H1 (cell line): Measurements from ENCODE around the gene PHLDB3. TPM values are rescaled to one million over a fixed set of nuclear protein-coding genes. Genes with fewer than 3 reads are reported as not detected.

ENCODE experiments used
- CTCF ChIA-PET: fragments of 300-600 bp; sonication (Branson Sonifier 250); formaldehyde crosslinking; loops from one replicate; lab custom pipeline; 2021; ENCODE audit not compliant: partially characterized antibody; lab: Charles Lee
- POLR2A ChIA-PET: fragments of 300-600 bp; sonication (Branson Sonifier 250); formaldehyde crosslinking; loops from one replicate; lab custom pipeline; 2021; ENCODE audit warnings: inconsistent platforms; ENCODE audit not compliant: partially characterized antibody; lab: Charles Lee
- DNase-seq, 2 experiments: peaks; one replicate each; pipeline versions ENCODE4 v3.0.0 to v3.0.0-alpha.2; 2010 to 2022; ENCODE audit warnings: low spot score in 2 of 2, low read depth in 1 of 2, mixed read lengths in 1 of 2
- FAIRE-seq: peaks from 2 replicates; lab custom pipeline; 2011; peaks lifted over from hg19 to GRCh38; lab: Jason Lieb, UNC
- H2AFZ ChIP-seq: 2 replicates; pipeline ENCODE4 v1.8.1; 2012; ENCODE audit warnings: low read length, inconsistent platforms
- H2AK5ac ChIP-seq: 2 replicates; pipeline ENCODE4 v1.6.1; 2013; ENCODE audit warnings: low read depth, low read length
- H2BK120ac ChIP-seq: replicated peaks from 2 replicates; pipeline ENCODE3; 2013; ENCODE audit warnings: low read depth, low read length, inconsistent platforms
- H2BK12ac ChIP-seq: 2 replicates; pipeline ENCODE4 v1.6.1; 2013; ENCODE audit warnings: low read depth, low read length
- H2BK15ac ChIP-seq: 2 replicates; pipeline ENCODE4 v1.6.1; 2013; ENCODE audit warnings: low read length
- H2BK20ac ChIP-seq: 2 replicates; pipeline ENCODE4 v1.6.1; 2013; ENCODE audit warnings: low read length
- H2BK5ac ChIP-seq: 2 replicates; pipeline ENCODE4 v1.6.1; 2013; ENCODE audit warnings: low read depth, low read length
- H3K14ac ChIP-seq: 2 replicates; pipeline ENCODE4 v1.6.1; 2013; ENCODE audit warnings: inconsistent platforms; ENCODE audit not compliant: insufficient read length
- H3K18ac ChIP-seq: 2 replicates; pipeline ENCODE4 v1.6.1; 2013; ENCODE audit warnings: low read length; ENCODE audit errors: extremely low read depth
- H3K23ac ChIP-seq: 2 replicates; pipeline ENCODE4 v1.6.1; 2013; ENCODE audit warnings: inconsistent platforms; ENCODE audit not compliant: insufficient read length
- H3K23me2 ChIP-seq: 2 replicates; pipeline ENCODE4 v1.6.1; 2013; ENCODE audit warnings: low read depth, low read length
- H3K27ac ChIP-seq: 2 replicates; pipeline ENCODE4 v1.6.1; 2011; ENCODE audit warnings: low read depth, low read length, inconsistent platforms
- H3K27me3 ChIP-seq, 4 experiments: replicated peaks in 1 of 4; 1 replicate in 1 of 4; 2 replicates in 3 of 4; pipeline versions ENCODE4 v1.6.1 to v1.8.1; 2011 to 2013; ENCODE audit warnings: low read length in 3 of 4, mild to moderate bottlenecking in 3 of 4, inconsistent platforms in 2 of 4, mixed read lengths in 2 of 4, moderate library complexity in 1 of 4; ENCODE audit not compliant: control insufficient read depth in 3 of 4, insufficient read depth in 3 of 4; ENCODE audit errors: extremely low read depth in 1 of 4
- H3K36me3 ChIP-seq, 4 experiments: 2 replicates each; pipeline versions ENCODE4 v1.6.1 to v1.8.1; 2011 to 2013; ENCODE audit warnings: mild to moderate bottlenecking in 4 of 4, low read length in 3 of 4, moderate library complexity in 2 of 4, control low read depth in 1 of 4, inconsistent platforms in 1 of 4; ENCODE audit not compliant: insufficient read depth in 4 of 4, control insufficient read depth in 2 of 4
- H3K4ac ChIP-seq: replicated peaks from 2 replicates; pipeline ENCODE3; 2013; ENCODE audit warnings: low read length, low read depth, mixed read lengths, inconsistent platforms; ENCODE audit not compliant: insufficient read length
- H3K4me1 ChIP-seq, 4 experiments: replicated peaks in 1 of 4; 1 replicate in 1 of 4; 2 replicates in 3 of 4; pipeline versions ENCODE4 v1.6.1 to v1.8.1; 2011 to 2013; ENCODE audit warnings: low read length in 3 of 4, inconsistent platforms in 2 of 4, mixed read lengths in 1 of 4; ENCODE audit not compliant: insufficient read depth in 4 of 4, control insufficient read depth in 3 of 4
- H3K4me2 ChIP-seq, 2 experiments: 2 replicates each; pipeline versions ENCODE4 v1.6.1 to v1.8.1; 2011 to 2013; ENCODE audit warnings: low read depth in 2 of 2, low read length in 2 of 2, control low read depth in 1 of 2, inconsistent platforms in 1 of 2, mild to moderate bottlenecking in 1 of 2; ENCODE audit not compliant: insufficient read depth in 1 of 2
- H3K4me3 ChIP-seq, 4 experiments: fragments of 200-600, 300-600 bp in 1 of 4; sonication (generic), shearing (Covaris generic), sonication (Bioruptor Twin) in 1 of 4; 2 replicates each; pipeline versions ENCODE4 v1.5.1 to v1.8.1; 2011 to 2016; ENCODE audit warnings: low read length in 4 of 4, low read depth in 3 of 4, control low read depth in 2 of 4, inconsistent platforms in 2 of 4, mild to moderate bottlenecking in 2 of 4, mixed read lengths in 1 of 4, moderate library complexity in 1 of 4; ENCODE audit not compliant: insufficient read depth in 2 of 4; ENCODE audit errors: extremely low read depth in 1 of 4
- H3K56ac ChIP-seq: replicated peaks from 2 replicates; pipeline ENCODE3; 2013; ENCODE audit warnings: low read depth, mild to moderate bottlenecking, mixed read lengths, low read length, inconsistent platforms; ENCODE audit not compliant: insufficient read length
- H3K79me1 ChIP-seq: 2 replicates; pipeline ENCODE4 v1.6.1; 2013; ENCODE audit warnings: low read depth, low read length, control low read depth
- H3K79me2 ChIP-seq, 2 experiments: 2 replicates each; pipeline versions ENCODE4 v1.6.1 to v1.8.1; 2012 to 2013; ENCODE audit warnings: low read length in 2 of 2, mild to moderate bottlenecking in 2 of 2, inconsistent platforms in 1 of 2; ENCODE audit not compliant: insufficient read depth in 2 of 2, control insufficient read depth in 1 of 2
- H3K9ac ChIP-seq, 4 experiments: replicated peaks in 1 of 4; 1 replicate in 1 of 4; 2 replicates in 3 of 4; pipeline versions ENCODE4 v1.6.1 to v1.8.1; 2011 to 2013; ENCODE audit warnings: low read depth in 3 of 4, low read length in 3 of 4, control low read depth in 2 of 4, mild to moderate bottlenecking in 2 of 4, moderate library complexity in 2 of 4, inconsistent platforms in 1 of 4; ENCODE audit errors: extremely low read depth in 1 of 4
- H3K9me3 ChIP-seq, 2 experiments: 2 replicates each; pipeline versions ENCODE4 v1.6.1 to v1.8.1; 2012 to 2013; ENCODE audit warnings: mild to moderate bottlenecking in 2 of 2, moderate library complexity in 2 of 2, control low read depth in 1 of 2, inconsistent platforms in 1 of 2, low read depth in 1 of 2, low read length in 1 of 2, mixed read lengths in 1 of 2; ENCODE audit not compliant: insufficient read depth in 2 of 2
- H4K20me1 ChIP-seq, 2 experiments: replicated peaks in 1 of 2; 2 replicates each; pipeline versions ENCODE3 to v1.8.1; 2011 to 2013; ENCODE audit warnings: inconsistent platforms in 2 of 2, low read length in 2 of 2, mild to moderate bottlenecking in 1 of 2; ENCODE audit not compliant: insufficient read depth in 2 of 2, control insufficient read depth in 1 of 2
- H4K5ac ChIP-seq: 2 replicates; pipeline ENCODE4 v1.6.1; 2013; ENCODE audit warnings: low read length, low read depth, mixed read lengths, inconsistent platforms; ENCODE audit not compliant: insufficient read length
- H4K8ac ChIP-seq: 2 replicates; pipeline ENCODE4 v1.8.0; 2013; ENCODE audit warnings: mild to moderate bottlenecking, moderate library complexity, low read length, inconsistent platforms; ENCODE audit not compliant: insufficient read depth; ENCODE audit errors: extremely low read depth
- H4K91ac ChIP-seq: replicated peaks from 2 replicates; pipeline ENCODE3; 2013; ENCODE audit warnings: low read length, mixed read lengths, inconsistent platforms; ENCODE audit not compliant: insufficient read length
- BCL11A ChIP-seq, 2 experiments: IDR thresholded peaks; one replicate each; pipeline ENCODE4 v1.6.1; 2011; ENCODE audit warnings: low read depth in 2 of 2, low read length in 2 of 2, mild to moderate bottlenecking in 2 of 2
- GABPA ChIP-seq: IDR thresholded peaks from 2 replicates; pipeline ENCODE4 v1.6.1; 2011; ENCODE audit warnings: mild to moderate bottlenecking, low read length, moderate library complexity, borderline replicate concordance; ENCODE audit not compliant: insufficient read depth
- JUN ChIP-seq: IDR thresholded peaks from 2 replicates; pipeline ENCODE4 v1.6.1; 2011; ENCODE audit warnings: low read depth, mild to moderate bottlenecking, improper control_type of control experiment, low read length
- POLR2AphosphoS5 ChIP-seq: IDR thresholded peaks from 2 replicates; pipeline ENCODE4 v1.6.1; 2011; ENCODE audit warnings: low read depth, low read length
- SIRT6 ChIP-seq: IDR thresholded peaks from one replicate; pipeline ENCODE4 v1.7.1; 2012; ENCODE audit warnings: low read length, inconsistent platforms
- TEAD4 ChIP-seq: IDR thresholded peaks from 2 replicates; pipeline ENCODE4 v1.6.1; 2012; ENCODE audit warnings: low read depth, low read length, inconsistent platforms, mixed read lengths
- WGBS, 2 experiments: shearing (Covaris generic) in 1 of 2; methylation state at CpG; one replicate each; pipeline versions ENCODE4 v1.1.6 to v1.1.7; 2013 to 2015; ENCODE audit warnings: low lambda C conversion rate in 2 of 2, mixed read lengths in 2 of 2, inconsistent platforms in 1 of 2, low coverage in 1 of 2, missing lambda C conversion rate in 1 of 2; ENCODE audit not compliant: insufficient replicate concordance in 2 of 2, insufficient coverage in 1 of 2, insufficient read length in 1 of 2; ENCODE audit errors: extremely low coverage in 1 of 2, missing lambda C conversion rate in 1 of 2; 5-methylcytosine and 5-hydroxymethylcytosine counted together
- long read RNA-seq, 2 experiments: library from RNA in 1 of 2; library from capped mRNA in 1 of 2; stranded (forward); transcript quantifications; one replicate each; pipeline ENCODE4 v2.0.0, GENCODE V29; 2021; ENCODE audit warnings: inconsistent platforms in 1 of 2
- polyA minus RNA-seq, 3 experiments: library from RNA; depleted of rRNA, polyadenylated mRNA; stranded (reverse); fragments of >200 nt; gene quantifications; 1 replicate in 2 of 3; 2 replicates in 1 of 3; pipeline ENCODE4 v1.2.3, GENCODE V29; 2011
- polyA plus RNA-seq, 7 experiments: library from polyadenylated mRNA; depleted of rRNA in 3 of 7; stranded (reverse) in 5 of 7; unstranded in 2 of 7; fragments of >200 nt in 5 of 7; fragments of 200-250 nt in 2 of 7; gene quantifications; 1 replicate in 5 of 7; 2 replicates in 1 of 7; 4 replicates in 1 of 7; pipeline versions ENCODE4 v1.2.1 to v1.2.3, GENCODE V29; 2011 to 2013; ENCODE audit warnings: missing spikeins in 2 of 7, mixed read lengths in 2 of 7
- total RNA-seq: library from RNA; stranded (reverse); fragmentation: NEBNext Ultra II Directional; extraction: Animal tissue kit (Norgen Biotek cat#: 25700); gene quantifications from 2 replicates; pipeline ENCODE4 v1.2.1, GENCODE V29; 2021
- TF ChIP-seq, protein P1 (sequence below): IDR thresholded peaks from 2 replicates; pipeline ENCODE4 v1.6.1; 2011; ENCODE audit warnings: low read length, improper control_type of control experiment

PHLDB3 gene
- 7.5 and 8.5 TPM in 2 replicates for total RNA-seq
- 4.0 and 6.5 TPM in 2 replicates for polyA plus RNA-seq (2011; rRNA removed)
- 6.4 TPM for polyA plus RNA-seq (2011; cell fraction: cytosol; rRNA removed)
- 15.0 TPM for polyA plus RNA-seq (2011; cell fraction: nucleus; rRNA removed)
- polyA plus RNA-seq (2012, experiment 1 of 2), result 4.4 to 7.9 TPM (median 7.4 TPM) in 4 replicates
- 4.7 TPM for polyA plus RNA-seq (2012, experiment 2 of 2)
- 5.8 TPM for polyA plus RNA-seq (2013, experiment 1 of 2)
- 6.0 TPM for polyA plus RNA-seq (2013, experiment 2 of 2)
- 3.1 and 3.2 TPM in 2 replicates for polyA minus RNA-seq (2011; rRNA and poly(A)+ RNA removed)
- polyA minus RNA-seq (2011; cell fraction: cytosol; rRNA and poly(A)+ RNA removed), result 6.4 TPM
- 9.0 TPM for polyA minus RNA-seq (2011; cell fraction: nucleus; rRNA and poly(A)+ RNA removed)
- long read RNA-seq, experiment 1, partial matches to known transcripts, result 4 of 11 reads
- long read RNA-seq, experiment 1, other reads (novel, unspliced or antisense), result 7 of 11 reads
- long read RNA-seq, experiment 2, result 0 reads

DNA sequence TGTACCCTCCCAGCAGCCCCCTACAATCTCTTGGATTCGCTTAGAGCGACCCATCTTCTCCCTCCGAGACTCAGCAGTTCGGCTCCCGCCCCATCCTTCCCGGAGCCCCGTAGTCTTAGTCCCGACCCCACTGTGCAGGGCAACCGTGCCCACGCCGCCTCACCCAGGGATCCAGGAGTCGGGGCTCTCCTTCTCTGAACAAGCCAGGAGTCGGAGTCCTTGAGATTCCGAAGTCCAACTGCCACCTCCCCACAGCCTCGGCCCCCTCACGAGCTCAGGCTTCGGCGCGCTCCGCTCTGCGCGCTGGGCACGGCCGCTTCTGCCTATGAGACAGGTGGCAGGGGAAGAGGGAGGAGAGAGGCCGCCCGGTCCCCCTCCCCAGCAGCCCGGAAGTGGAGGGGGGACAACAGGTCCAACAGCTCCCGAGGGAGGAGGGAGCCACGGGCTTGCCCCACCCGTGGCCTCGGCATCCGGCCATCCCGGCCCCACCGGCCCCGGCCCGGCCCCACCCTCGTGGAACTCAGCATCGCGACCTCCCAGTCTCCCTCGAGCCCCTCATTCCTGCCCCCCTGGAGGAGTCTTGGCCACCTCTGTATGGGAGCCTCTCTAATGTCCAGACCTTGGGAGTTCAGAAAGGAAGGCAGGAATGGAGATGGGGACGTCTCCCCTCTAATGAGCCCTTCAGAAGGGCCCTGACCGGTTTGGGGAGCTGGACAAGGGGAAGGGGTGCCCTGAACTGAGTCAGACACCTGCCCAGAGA, at the start of gene PHLDB3:
TSS of gene PHLDB3 (minus strand) at position 321 of the 760 bp plus-strand sequence. CDS start 628 bp downstream, outside the sequence.
- peak within 1 kb of the TSS; percentile 10; the same call in 1 of the 2 replicates for H2AFZ ChIP-seq
- H4K8ac ChIP-seq, result peak within 1 kb of the TSS; percentile 46
- H3K4ac ChIP-seq, result no peak within 1 kb of the TSS
- H3K4me1 ChIP-seq, result peaks cover 0 to 6% (median 0%) of the 10 kb centered on the region in 4 experiments; a peak in 1 of 7 replicates
- no peak within 1 kb of the TSS for H2BK20ac ChIP-seq
- H3K27me3 ChIP-seq, result peaks cover 3 to 16% (median 14%) of the 10 kb centered on the region in 4 experiments
- peaks cover 18% of the 10 kb centered on the region; the same call in 1 of the 2 replicates for H3K23me2 ChIP-seq
- H3K18ac ChIP-seq, result peak within 1 kb of the TSS; percentile 83
- DNase-seq (no peak), FAIRE-seq (no peak)
- H3K56ac ChIP-seq, result peak within 1 kb of the TSS; percentile 65
- no peaks in the 10 kb centered on the region for H3K79me1 ChIP-seq
- peak within 1 kb of the TSS; percentile 72 for H4K5ac ChIP-seq
- peak within 1 kb of the TSS; percentile 72; the same call in 1 of the 2 replicates for H2BK15ac ChIP-seq
- 0 out of 2 replicates have a peak within 1 kb of the TSS, but pooled peaks have one; percentile 39 for H2BK12ac ChIP-seq
- H3K4me2 ChIP-seq, result peak within 1 kb of the TSS; percentile 88 to 95
- H2BK5ac ChIP-seq, result peak within 1 kb of the TSS; percentile 35; the same call in 1 of the 2 replicates
- CTCF ChIA-PET, result interaction anchor here (0.8 to 2.3 kb wide), 17 partner anchors 10 to 145 kb away, joined by 3 to 15 read pairs (median 3); partner anchors contain the start of gene LYPD3
- H3K27ac ChIP-seq, result no peak within 1 kb of the TSS
- H4K20me1 ChIP-seq, result peaks cover 0 to 2% of the 10 kb centered on the region in 2 experiments
- H3K14ac ChIP-seq, result no peak within 1 kb of the TSS
- H2BK120ac ChIP-seq, result no peak within 1 kb of the TSS
- H3K4me3 ChIP-seq, result peak within 1 kb of the TSS; percentile 74 to 91 (median 76)
- WGBS, 2 experiments, result 4% methylated on average over 27 of the region's 42 CpGs; no CpG with 5 or more reads in 1 of the 2 experiments
- no peak within 1 kb of the TSS for H2AK5ac ChIP-seq
- H3K9me3 ChIP-seq, result no peaks in the 10 kb centered on the region
- H3K9ac ChIP-seq, result peak within 1 kb of the TSS in 3 of 4 experiments; percentile 28 to 49 (median 34); a peak in 4 of 7 replicates
- POLR2A ChIA-PET, result interaction anchor here (0.6 to 1.8 kb wide), 10 partner anchors 15 to 1103 kb away, joined by 3 to 8 read pairs (median 3); partner anchors contain the start of genes LYPD3 and ZNF575
- no peaks in the 10 kb centered on the region for H3K79me2 ChIP-seq
- H3K36me3 ChIP-seq, result no peaks in the 10 kb centered on the region
- no peak within 1 kb of the TSS for H3K23ac ChIP-seq
- H4K91ac ChIP-seq, result no peak within 1 kb of the TSS
- no peak for TF ChIP-seq POLR2AphosphoS5
- TF ChIP-seq GABPA, result no peak
- TF ChIP-seq, protein P1, sequence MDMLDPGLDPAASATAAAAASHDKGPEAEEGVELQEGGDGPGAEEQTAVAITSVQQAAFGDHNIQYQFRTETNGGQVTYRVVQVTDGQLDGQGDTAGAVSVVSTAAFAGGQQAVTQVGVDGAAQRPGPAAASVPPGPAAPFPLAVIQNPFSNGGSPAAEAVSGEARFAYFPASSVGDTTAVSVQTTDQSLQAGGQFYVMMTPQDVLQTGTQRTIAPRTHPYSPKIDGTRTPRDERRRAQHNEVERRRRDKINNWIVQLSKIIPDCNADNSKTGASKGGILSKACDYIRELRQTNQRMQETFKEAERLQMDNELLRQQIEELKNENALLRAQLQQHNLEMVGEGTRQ, result no peak
- TF ChIP-seq BCL11A (IDR thresholded peaks at IDR 0.05; ENCODE audit: low read depth in 2 of 2, low read length in 2 of 2), result no peak
- no peak for TF ChIP-seq JUN
- TF ChIP-seq TEAD4, result no peak
- TF ChIP-seq SIRT6, result no peak
